ENCODE results near the gene DPYD.

The DPYD gene

GRCh38 chr1:97063532-97063931 is 857.3 kb downstream of the DPYD start:
- no peak for DNase-seq (ENCODE audit: low read depth)
- no peak overlapping the region for H3K4me3 ChIP-seq (ENCODE audit: low read depth, low read length)
- TF ChIP-seq CTCF (IDR thresholded peaks at IDR 0.05; ENCODE audit: control insufficient read depth, extremely low read depth, insufficient read depth): no peak

GRCh38 chr1:97061604-97062003 is 859.2 kb downstream of the DPYD start:
- TF ChIP-seq CTCF (IDR thresholded peaks at IDR 0.05; ENCODE audit: control insufficient read depth, extremely low read depth, insufficient read depth): no peak
- no peak for DNase-seq (ENCODE audit: low read depth)
- H3K4me3 ChIP-seq (ENCODE audit: low read depth, low read length): no peak overlapping the region

- no peak for DNase-seq (ENCODE audit: low read depth)
- TF ChIP-seq CTCF (IDR thresholded peaks at IDR 0.05; ENCODE audit: control insufficient read depth, extremely low read depth, insufficient read depth): no peak
- no peak overlapping the region for H3K4me3 ChIP-seq (ENCODE audit: low read depth, low read length)
These were observed 864.4 kb downstream of the DPYD start for GRCh38 chr1:97056386-97056785.

GRCh38 chr1:97053268-97053667 is 867.6 kb downstream of the DPYD start:
- no peak for DNase-seq (ENCODE audit: low read depth)
- no peak for TF ChIP-seq CTCF (IDR thresholded peaks at IDR 0.05; ENCODE audit: control insufficient read depth, extremely low read depth, insufficient read depth)
- H3K4me3 ChIP-seq (ENCODE audit: low read depth, low read length): no peak overlapping the region

GRCh38 chr1:97051823-97052222 is 869.0 kb downstream of the DPYD start:
- TF ChIP-seq CTCF (IDR thresholded peaks at IDR 0.05; ENCODE audit: control insufficient read depth, extremely low read depth, insufficient read depth): no peak
- no peak for DNase-seq (ENCODE audit: low read depth)
- no peak overlapping the region for H3K4me3 ChIP-seq (ENCODE audit: low read depth, low read length)

- peak; percentile 61 for TF ChIP-seq CTCF (IDR thresholded peaks at IDR 0.05; ENCODE audit: control insufficient read depth, extremely low read depth, insufficient read depth)
- no peak for DNase-seq (ENCODE audit: low read depth)
- no peak overlapping the region for H3K4me3 ChIP-seq (ENCODE audit: low read depth, low read length)
These were observed 870.3 kb downstream of the DPYD start for GRCh38 chr1:97050506-97050905.

- TF ChIP-seq CTCF (IDR thresholded peaks at IDR 0.05; ENCODE audit: control insufficient read depth, extremely low read depth, insufficient read depth): no peak
- no peak for DNase-seq (ENCODE audit: low read depth)
- no peak overlapping the region for H3K4me3 ChIP-seq (ENCODE audit: low read depth, low read length)
These were observed 873.4 kb downstream of the DPYD start for GRCh38 chr1:97047421-97047793.
